LNCaP clone FGC (cell line): ENCODE results near the gene IQSEC1.

ENCODE experiments used
- DNase-seq: peaks from one replicate; pipeline ENCODE4 v3.0.0-alpha.2; 2011; ENCODE audit warnings: low read depth
- H3K4me3 ChIP-seq: 2 replicates; pipeline ENCODE4 v1.5.1; 2011; ENCODE audit warnings: mild to moderate bottlenecking, low read depth, low read length, control low read depth
- TF ChIP-seq, protein P1 (sequence below): IDR thresholded peaks from 2 replicates; pipeline ENCODE4 v1.5.1; 2012; ENCODE audit warnings: mild to moderate bottlenecking; ENCODE audit not compliant: control insufficient read depth, insufficient read depth; ENCODE audit errors: extremely low read depth

IQSEC1 gene

DNA sequence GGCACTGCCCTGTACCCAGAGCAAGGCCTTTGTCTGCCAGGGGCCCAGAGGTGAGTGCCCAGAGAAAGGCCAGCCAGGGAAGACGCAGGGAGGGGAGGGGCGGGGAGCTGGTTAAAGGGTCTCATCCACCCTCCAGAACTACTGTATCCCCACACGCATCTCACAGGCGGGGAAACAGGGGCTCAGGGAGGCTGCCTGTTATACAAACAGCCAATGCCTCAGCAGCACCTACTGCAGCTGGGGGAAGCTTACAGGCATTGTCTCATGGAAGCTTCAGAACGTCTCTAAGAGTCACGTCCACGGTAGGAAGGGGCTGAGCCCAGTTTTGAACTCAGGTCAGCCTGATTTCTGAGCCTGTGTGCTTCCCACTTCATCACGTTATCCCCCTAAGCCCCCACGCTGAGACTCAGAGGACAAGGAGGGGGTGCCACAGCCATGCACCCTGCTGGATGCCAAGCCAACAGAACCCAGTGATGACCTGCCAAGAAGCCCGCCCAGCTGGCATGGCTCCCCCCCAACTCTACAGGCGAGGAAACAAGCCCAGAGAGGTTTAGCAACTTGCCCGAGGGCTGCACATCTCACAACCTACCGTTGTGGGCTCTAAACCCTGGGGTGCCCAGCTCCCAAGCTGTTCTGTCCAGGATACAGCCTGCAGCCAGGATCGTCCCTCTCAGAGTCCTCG lies 54.5 kb downstream of the IQSEC1 start:
- DNase-seq: no peak
- TF ChIP-seq, protein P1, sequence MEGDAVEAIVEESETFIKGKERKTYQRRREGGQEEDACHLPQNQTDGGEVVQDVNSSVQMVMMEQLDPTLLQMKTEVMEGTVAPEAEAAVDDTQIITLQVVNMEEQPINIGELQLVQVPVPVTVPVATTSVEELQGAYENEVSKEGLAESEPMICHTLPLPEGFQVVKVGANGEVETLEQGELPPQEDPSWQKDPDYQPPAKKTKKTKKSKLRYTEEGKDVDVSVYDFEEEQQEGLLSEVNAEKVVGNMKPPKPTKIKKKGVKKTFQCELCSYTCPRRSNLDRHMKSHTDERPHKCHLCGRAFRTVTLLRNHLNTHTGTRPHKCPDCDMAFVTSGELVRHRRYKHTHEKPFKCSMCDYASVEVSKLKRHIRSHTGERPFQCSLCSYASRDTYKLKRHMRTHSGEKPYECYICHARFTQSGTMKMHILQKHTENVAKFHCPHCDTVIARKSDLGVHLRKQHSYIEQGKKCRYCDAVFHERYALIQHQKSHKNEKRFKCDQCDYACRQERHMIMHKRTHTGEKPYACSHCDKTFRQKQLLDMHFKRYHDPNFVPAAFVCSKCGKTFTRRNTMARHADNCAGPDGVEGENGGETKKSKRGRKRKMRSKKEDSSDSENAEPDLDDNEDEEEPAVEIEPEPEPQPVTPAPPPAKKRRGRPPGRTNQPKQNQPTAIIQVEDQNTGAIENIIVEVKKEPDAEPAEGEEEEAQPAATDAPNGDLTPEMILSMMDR: no peak
- H3K4me3 ChIP-seq: no peak overlapping the region

DNA sequence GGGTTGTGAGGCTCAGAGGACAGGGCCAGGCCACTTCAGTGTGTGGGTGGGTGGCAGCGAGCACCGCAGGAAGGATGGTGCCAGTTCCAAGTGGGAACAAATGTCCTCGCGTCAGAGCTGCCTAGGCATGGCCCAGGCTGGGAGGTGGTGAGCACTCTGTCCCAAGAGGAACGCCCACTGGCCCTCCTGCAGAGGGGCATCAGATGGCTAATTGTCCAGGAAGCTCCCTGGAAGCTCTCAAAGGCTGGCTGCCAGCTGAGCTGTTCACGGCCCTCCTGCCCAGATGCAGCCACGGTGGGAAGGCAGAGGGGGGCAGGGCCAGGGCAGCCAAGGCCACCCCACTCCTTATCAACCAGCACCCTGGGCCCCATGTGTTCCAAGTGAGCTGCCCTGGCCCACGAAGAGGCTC lies 55.2 kb downstream of the IQSEC1 start:
- no peak for DNase-seq
- H3K4me3 ChIP-seq: no peak overlapping the region
- TF ChIP-seq, protein P1: no peak

DNA sequence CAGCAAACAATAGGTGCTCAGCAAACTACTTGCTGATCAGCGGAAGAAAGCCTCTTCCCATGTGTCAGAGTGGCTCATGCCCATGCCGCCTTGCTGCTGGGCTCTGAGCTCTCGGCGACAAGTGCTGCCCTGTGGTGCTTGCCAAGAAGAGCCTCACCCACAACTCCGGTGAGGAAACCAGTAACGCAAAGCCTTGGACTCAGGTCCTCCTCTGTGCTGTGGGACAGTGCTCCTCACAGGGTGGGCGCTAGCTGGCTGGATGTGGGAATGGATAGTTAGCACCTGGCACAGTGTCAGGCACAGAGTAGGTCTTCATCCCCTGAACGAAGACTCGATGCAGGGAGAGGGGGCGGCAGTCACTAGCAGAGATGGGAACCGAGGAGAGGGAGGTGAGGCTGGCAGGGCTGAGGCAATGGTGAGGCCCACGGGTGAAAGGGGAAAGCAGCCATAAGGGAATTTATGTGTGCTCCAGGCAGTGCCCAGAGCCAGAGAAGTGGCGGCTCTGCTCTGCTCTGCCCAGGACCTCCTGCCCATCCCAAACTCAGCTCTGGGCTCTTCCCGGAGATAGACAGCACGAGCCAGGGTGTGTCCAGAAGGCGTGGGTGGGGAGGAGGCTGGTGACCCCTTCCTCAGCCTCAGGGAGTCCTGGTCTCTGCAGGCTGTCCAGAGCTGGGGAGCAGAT lies 55.7 kb downstream of the IQSEC1 start:
- TF ChIP-seq, protein P1: no peak
- no peak overlapping the region for H3K4me3 ChIP-seq

DNA sequence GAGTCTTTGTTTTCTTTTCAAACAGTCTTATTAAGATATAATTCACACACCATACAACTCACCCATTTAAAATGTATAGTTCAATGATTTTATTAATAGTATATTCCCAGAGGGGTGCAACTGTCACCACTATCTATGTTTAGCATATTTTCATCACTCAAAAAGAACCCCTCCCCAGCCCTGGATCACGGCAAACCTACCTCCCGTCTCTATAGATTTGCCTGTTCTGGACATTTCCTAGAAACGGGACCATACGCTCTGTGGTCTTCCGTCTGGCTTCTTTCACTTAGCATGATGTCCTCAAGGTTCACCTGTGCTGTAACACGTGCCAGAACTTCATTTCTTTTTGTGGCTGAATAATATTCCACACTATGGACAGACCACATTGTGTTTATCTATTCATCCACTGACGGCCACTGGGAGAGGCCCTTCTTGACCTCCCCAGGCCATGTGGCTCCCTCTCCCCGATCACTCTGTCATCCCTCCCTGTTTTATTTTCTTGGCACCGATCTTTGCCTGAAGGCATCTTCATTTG lies 56.4 kb downstream of the IQSEC1 start:
- TF ChIP-seq, protein P1: no peak
- H3K4me3 ChIP-seq: no peak overlapping the region
- DNase-seq: no peak

More for the DNA sequence above, 55.7 kb downstream of the IQSEC1 start:
- DNase-seq: no peak

DNA sequence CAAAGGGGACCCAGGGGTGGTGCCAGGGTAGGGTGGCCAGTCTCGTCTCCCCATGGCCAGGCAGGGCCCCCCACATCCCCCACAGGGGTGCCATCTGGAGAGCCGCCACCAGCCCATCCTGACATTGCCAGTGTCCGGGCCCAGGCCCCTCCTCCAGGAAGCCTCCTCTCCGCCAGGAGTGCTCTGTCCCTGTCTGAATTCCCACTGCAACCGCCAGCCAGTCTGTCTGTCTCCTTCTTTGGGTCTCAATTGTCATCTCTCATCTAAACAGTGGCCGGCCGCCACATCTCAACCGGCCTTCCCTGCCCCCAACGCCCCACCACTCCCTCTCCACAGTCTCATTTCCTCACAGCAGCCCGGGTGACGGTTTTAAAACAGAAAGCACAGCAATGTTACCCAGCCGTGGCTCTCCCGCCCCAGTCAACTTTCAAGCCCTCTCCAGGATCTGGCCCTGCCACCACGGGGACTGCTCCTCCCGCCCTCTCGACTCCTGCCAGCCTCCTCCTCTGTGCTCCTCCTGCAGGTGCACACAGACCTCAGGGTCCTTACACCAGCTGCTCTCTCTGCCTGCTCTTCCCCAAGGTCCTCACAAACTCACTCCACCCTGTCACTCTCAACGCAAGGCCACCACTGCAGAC lies 57.0 kb downstream of the IQSEC1 start:
- TF ChIP-seq, protein P1: no peak
- DNase-seq: no peak
- H3K4me3 ChIP-seq: no peak overlapping the region

DNA sequence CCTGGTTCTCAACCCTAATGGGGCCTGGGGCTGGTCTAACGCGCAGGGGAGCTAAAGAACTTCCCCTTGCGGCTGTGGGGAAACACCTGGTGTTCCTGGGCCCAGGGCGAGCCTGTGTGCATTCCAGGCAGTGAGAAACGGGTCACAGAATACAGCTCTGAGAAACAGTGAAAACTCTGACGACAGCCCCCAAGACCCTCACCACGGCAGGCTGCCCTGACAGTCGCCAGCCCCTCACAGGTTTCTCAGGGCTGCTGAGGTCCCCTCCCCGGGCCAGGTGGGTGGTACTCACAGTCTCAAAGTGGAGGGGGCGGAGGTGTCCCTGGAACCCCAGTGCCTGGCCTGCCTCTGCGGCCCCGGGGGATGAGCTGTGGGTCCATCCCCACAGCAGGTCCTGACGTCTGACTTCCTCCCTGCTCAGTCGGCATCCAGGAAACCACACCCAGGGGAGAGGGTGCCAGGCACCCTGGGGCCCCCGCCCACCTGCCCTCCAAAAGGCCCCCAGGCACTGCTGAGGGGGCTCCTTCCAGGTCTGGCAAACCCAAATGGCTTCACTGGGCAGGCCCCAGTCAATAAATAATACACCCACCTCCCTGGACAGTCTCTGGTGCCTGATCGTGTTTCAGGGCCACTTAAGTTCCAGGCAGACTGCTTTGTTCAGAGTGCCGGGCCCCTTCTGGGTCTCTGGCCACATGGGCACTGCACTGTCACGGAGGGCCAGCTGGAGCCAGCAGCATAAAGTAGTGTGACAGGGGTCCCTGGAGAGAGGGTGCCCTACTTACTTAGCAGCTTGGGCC lies 57.7 kb downstream of the IQSEC1 start:
- H3K4me3 ChIP-seq: no peak overlapping the region
- DNase-seq: no peak
- TF ChIP-seq, protein P1: no peak
